Kasumi-1 (cell line): Measurements from ENCODE around the gene HELZ.
"Not testable (repeated sequence)": the region's sequence is repeated elsewhere in the genome, so short reads cannot be mapped to it uniquely, and the experiment has no call there.

Experiments
- DNase-seq, 2 experiments: peaks; one replicate each; lab custom pipeline; 2025; lab: John Stamatoyannopoulos, UW

HELZ gene

GRCh38 chr17:67051155-67051538 lies 193.8 kb downstream of the HELZ start:
- no peak for DNase-seq

- no peak for DNase-seq
Measured at GRCh38 chr17:67050471-67051154, 194.4 kb downstream of the HELZ start.

DNA sequence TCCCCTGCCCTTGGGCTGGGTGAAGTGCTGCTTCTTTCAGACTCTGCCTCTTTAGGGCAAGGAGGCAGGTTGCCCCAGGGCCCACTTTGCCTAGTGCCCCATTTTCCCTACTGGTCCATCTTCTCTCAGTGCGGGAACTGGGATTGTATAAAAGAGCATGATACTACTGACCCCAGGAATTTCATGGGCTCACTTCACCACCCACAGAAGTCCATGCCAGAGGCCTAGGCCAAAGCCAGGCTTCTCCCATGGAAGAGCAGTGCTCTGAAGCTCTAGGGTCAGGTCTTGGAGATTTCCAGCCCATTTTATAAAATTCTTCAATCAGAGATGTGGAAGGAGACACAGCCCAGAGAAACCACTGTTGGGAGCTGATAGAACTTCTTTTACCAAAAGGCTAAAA lies 194.9 kb downstream of the HELZ start:
- DNase-seq, result no peak

- DNase-seq, result no peak
Measured at GRCh38 chr17:67049025-67049739, 195.8 kb downstream of the HELZ start.

DNA sequence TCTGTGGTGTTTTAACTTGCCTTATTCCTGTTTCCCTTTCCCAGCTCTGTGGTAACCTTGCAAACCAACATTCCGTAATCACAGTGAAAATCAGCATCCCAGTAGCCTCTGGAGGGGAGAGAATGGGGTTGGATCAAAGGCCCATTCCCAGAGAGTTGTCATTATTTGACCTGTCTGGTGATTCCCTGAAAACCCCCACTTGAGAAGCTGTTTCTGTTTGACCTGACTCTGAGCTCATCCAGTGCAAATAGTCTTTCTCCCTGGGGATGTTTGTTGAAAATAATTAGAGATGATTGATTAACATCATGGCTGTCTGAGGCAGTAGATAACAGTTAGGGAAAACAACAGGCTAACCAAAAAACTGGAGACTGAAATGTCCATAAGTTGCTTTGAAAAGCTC lies 197.6 kb downstream of the HELZ start:
- DNase-seq, result no peak

DNA sequence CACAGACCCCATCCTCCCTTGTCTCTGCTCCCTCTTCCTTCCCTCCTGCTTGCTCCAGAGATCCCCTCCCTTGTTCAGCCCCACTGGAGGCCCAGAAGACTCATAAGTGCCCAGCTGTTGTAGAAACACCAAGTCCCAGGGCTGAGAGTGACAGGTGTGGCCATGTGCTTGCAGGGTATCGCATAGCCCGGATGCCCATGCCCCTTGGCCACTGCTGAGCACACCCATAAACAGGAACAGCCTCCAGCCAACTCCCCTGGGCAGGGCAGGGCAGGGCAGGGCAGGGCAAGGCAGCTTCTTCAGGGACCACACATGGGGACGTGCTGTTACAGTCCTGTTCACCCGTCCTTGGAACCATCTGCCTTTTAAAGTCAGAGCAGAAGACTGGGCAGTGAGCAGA lies 198.6 kb downstream of the HELZ start:
- DNase-seq, result no peak

- DNase-seq, result no peak
Measured at GRCh38 chr17:67044940-67045339, 200.1 kb downstream of the HELZ start.

DNA sequence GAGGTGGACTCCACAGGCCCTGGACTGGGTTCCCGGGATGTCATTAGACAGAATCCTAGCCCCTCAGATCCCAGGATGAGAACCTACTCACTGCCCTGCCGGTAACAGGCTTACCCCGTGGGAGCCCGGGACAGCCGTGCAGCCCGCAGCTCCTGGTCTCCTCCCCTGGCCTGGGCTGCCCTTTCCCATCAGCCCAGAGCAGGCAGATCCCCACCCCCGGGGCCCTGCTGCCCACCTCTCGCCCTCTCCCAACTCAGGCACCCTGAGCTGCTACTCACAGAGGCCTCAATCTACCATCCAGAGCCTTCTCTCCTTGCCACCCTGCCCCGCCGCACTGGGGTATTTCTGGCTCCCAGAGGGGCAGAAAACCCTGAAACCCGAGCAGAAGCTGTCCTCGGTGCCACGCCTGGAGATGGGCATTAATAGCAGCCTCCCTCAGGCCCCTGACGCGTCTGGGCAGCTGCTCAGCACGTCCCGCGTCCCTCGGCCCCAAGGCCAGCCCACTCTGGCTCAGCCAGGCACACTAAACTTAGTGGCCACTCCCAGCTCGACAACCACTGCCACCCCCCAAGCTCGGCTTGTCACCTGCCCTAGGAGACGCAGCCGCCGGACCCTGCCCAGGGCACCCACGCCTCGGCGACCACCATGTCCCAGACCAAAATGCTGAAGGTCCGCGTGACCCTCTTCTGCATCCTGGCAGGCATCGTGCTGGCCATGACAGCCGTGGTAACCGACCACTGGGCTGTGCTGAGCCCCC lies 200.8 kb downstream of the HELZ start, which contains the start of gene CACNG1:
Gene CACNG1, plus strand, starts transcription at position 539 of the 757 bp plus-strand sequence. Its CDS starts 107 bp downstream, at position 646.
- DNase-seq, result no peak

- no peak for DNase-seq
Measured at GRCh38 chr17:67043283-67043682, 201.7 kb downstream of the HELZ start.

DNA sequence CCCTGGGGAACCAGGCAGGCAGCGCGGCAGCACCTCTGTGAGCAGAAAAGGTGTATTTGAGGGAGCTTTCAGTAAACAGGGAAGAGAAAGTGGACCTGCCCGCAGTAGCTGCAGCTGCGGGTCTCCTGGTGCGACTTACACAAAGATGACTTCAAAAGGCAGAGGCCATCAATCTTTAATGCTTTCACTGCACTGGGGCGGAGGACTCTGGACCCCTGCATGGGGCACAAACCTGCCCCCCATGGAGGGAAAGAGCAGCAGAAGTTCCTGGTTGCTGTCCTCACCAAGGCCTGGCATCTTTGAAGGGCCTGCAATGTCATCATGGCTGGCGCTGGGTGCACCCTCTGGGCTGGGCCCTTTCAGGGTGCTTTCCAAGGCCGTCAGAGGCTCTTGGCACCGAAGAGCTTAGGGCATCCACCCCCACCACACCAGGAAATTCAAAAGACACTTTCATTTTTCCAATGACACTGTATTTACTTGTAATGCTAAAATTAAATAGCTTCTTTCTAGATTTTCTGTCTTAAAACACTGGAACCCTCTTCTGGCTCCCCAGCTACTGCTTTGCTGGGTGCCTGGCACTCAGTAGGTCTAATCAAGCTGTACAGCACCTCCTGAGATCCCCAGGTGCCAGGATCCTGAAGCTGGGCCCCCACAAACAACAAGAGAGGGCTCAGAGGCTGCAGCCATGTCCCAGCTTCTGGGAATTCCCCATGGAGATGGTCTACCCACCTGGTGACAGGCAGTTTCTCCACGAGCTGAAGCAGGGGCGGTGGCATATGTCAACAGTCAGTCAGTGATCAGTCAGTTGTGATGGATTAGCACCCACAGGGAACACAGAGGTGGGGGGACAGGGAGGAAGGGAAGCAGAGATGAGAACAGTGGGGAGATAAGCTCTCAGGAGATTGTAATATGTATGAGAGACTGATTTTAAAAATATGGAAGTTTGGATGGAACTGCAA lies 202.8 kb downstream of the HELZ start:
- DNase-seq, result no peak

GRCh38 chr17:67041531-67041930 lies 203.5 kb downstream of the HELZ start:
- no peak for DNase-seq

DNA sequence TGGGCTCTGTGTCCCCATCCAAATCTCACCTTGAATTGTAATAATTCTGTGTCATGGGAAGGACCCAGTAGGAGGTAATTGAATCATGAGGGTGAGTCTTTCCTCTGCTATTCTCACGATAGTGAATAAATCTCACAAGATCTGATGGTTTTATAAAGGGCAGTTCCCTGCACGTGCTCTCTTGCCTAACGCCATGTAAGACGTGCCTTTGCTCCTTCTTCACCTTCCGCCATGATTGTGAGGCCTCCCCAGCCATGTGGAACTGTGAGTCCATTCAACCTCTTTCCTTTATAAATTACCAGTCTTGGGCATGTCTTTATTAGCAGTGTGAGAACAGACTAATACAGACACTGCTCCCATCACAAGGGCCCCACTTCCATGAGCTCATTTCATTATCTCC lies 203.9 kb downstream of the HELZ start:
- not testable (repeated sequence) for DNase-seq

DNA sequence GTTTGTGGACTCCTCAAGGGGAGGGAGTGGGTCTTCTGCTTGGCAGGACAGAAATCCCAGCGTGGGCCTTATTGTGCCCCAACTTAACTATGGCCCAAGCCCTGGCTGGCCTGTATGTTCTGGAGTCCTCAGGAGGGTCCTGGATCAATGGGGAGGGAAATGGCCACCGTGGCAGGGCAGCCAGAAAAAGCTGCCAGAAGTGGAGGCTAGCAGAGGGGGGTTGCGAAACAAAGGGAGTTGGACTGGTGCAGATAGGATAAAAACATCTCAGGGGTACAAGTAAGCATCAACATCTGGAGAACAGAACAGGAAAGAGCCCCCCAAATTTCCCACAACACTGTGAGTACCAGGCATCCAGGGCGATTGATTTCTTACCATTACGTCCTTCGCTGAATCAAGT lies 204.3 kb downstream of the HELZ start:
- no peak for DNase-seq

GRCh38 chr17:67038861-67039365 lies 206.1 kb downstream of the HELZ start:
- no peak for DNase-seq

DNA sequence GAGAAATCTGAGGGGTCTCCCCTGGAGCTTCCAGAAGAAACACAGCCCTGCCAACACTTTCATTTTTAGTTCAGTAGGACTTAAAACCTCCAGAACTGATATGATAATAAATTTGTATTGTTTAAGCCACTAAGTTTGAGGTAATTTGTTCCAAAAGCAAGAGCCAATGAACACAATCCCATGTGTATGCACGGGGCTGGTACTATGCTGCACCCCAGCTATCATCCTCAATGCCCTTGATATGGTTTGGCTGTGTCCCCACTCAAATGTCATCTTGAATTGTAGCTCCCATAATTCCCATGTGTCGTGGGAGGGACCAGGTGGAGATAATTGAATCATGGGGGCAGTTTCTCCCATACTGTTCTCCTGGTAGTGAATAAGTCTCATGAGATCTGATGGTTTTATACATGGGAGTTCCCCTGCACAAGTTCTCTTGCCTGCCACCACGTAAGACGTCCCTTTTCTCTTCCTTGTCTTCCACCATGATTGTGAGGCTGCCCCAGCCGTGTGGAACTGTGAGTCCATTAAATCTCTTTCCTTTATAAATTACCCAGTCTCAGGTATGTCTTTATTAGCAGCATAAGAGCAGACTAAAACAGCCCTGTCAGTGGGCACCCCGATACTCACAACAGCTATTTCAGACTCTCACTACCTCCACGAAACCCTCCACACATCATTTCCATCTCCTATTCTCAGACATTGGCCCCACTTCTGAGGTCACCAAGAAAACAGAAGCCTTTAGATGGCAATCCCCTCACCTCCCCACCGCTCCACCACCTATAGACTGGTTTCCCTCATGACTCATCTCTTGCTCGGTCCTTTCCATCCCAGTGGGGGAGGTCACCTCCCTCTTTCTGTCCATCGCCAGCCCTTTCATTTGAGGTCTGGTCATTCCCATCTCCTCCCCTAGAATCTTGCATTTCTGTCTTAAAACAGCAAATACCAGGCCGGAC lies 209.6 kb downstream of the HELZ start:
- DNase-seq, result no peak

- DNase-seq, result no peak
Measured at GRCh38 chr17:67033613-67034012, 211.4 kb downstream of the HELZ start.

DNA sequence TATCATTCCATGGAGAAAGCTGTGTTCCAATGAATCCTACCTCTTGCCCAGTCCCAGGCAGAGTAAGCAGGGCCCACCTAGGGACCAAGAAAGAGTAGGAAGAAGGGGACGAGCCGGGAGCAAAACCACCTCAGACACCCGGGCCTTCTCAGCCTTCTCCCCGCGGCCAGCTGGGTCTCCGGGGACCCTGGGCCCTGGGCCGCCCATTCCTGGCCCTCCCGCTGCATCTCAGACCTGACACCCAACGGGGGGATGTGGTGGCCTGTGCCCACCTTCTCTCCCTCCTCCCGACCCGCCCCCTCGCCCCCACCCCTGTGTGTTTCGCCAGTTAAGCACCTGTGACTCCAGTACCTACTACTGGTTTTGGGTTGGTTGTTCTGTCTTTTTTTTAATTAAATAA lies 212.0 kb downstream of the HELZ start:
- no peak for DNase-seq

GRCh38 chr17:67032382-67032781 lies 212.6 kb downstream of the HELZ start:
- no peak for DNase-seq

DNA sequence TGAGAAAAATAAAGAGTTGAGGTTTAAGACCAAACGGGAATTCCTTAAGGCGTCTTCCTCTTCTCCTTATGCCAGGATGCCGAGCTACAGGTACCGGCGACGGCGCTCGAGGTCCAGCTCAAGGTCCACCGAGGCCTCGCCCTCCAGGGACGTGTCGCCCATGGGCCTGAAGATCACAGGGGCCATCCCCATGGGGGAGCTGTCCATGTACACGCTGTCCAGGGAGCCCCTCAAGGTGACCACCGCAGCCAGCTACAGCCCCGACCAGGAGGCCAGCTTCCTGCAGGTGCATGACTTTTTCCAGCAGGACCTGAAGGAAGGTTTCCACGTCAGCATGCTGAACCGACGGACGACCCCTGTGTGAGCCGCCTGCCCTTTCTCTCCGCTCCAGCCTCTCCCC lies 214.4 kb downstream of the HELZ start:
- DNase-seq, result no peak

- no peak for DNase-seq
Measured at GRCh38 chr17:67027031-67027628, 217.9 kb downstream of the HELZ start.
